ENCODE results near the gene INSM2.

INSM2 gene

GRCh38 chr14:35512765-35513164 lies 21.2 kb upstream of the INSM2 start:
- H3K9me3 ChIP-seq (ENCODE audit: control insufficient read depth in 5 of 5, low read length in 5 of 5), result no peaks in the 10 kb centered on the region
- H3K9ac ChIP-seq (ENCODE audit: low read length in 5 of 5), result no peak overlapping the region
- H3K4me3 ChIP-seq (ENCODE audit: low read depth in 1 of 5, low read length in 5 of 5), result no peak overlapping the region
- no peaks in the 10 kb centered on the region for H3K27me3 ChIP-seq (ENCODE audit: control insufficient read depth in 5 of 5, insufficient read depth in 4 of 5, low read length in 5 of 5)
- H3K27ac ChIP-seq (ENCODE audit: low read depth, low read length), result no peak overlapping the region
- H3K4me1 ChIP-seq (ENCODE audit: control insufficient read depth in 5 of 5, insufficient read depth in 5 of 5, low read length in 5 of 5), result no peaks in the 10 kb centered on the region
- H3K36me3 ChIP-seq (ENCODE audit: control insufficient read depth in 5 of 5, insufficient read depth in 5 of 5, low read length in 5 of 5), result no peaks in the 10 kb centered on the region

GRCh38 chr14:35515916-35516315 lies 18.0 kb upstream of the INSM2 start:
- Histone ChIP-seq H3K27me3 (ENCODE audit: control insufficient read depth in 5 of 5, insufficient read depth in 4 of 5, low read length in 5 of 5) (no peaks in the 10 kb centered on the region), H3K9me3 (ENCODE audit: control insufficient read depth in 5 of 5, low read length in 5 of 5) (no peaks in the 10 kb centered on the region), H3K4me3 (ENCODE audit: low read depth in 1 of 5, low read length in 5 of 5) (no peak overlapping the region), H3K9ac (ENCODE audit: low read length in 5 of 5) (no peak overlapping the region), H3K36me3 (ENCODE audit: control insufficient read depth in 5 of 5, insufficient read depth in 5 of 5, low read length in 5 of 5) (no peaks in the 10 kb centered on the region), H3K4me1 (ENCODE audit: control insufficient read depth in 5 of 5, insufficient read depth in 5 of 5, low read length in 5 of 5) (no peaks in the 10 kb centered on the region), H3K27ac (ENCODE audit: low read depth, low read length) (no peak overlapping the region)

- no peaks in the 10 kb centered on the region for H3K9me3 ChIP-seq (ENCODE audit: control insufficient read depth in 5 of 5, low read length in 5 of 5)
- H3K4me1 ChIP-seq (ENCODE audit: control insufficient read depth in 5 of 5, insufficient read depth in 5 of 5, low read length in 5 of 5), result no peaks in the 10 kb centered on the region
- no peak overlapping the region for H3K27ac ChIP-seq (ENCODE audit: low read depth, low read length)
- H3K9ac ChIP-seq (ENCODE audit: low read length in 5 of 5), result no peak overlapping the region
- H3K27me3 ChIP-seq (ENCODE audit: control insufficient read depth in 5 of 5, insufficient read depth in 4 of 5, low read length in 5 of 5), result no peaks in the 10 kb centered on the region
- no peaks in the 10 kb centered on the region for H3K36me3 ChIP-seq (ENCODE audit: control insufficient read depth in 5 of 5, insufficient read depth in 5 of 5, low read length in 5 of 5)
- H3K4me3 ChIP-seq (ENCODE audit: low read depth in 1 of 5, low read length in 5 of 5), result no peak overlapping the region
Observed at GRCh38 chr14:35519986-35520385, 14.0 kb upstream of the INSM2 start.

- H3K36me3 ChIP-seq (ENCODE audit: control insufficient read depth in 5 of 5, insufficient read depth in 5 of 5, low read length in 5 of 5), result no peaks in the 10 kb centered on the region
- no peak overlapping the region for H3K9ac ChIP-seq (ENCODE audit: low read length in 5 of 5)
- peaks cover 0 to 3% (median 0%) of the 10 kb centered on the region in 5 donors for H3K27me3 ChIP-seq (ENCODE audit: control insufficient read depth in 5 of 5, insufficient read depth in 4 of 5, low read length in 5 of 5)
- H3K4me3 ChIP-seq (ENCODE audit: low read depth in 1 of 5, low read length in 5 of 5), result no peak overlapping the region
- no peaks in the 10 kb centered on the region for H3K4me1 ChIP-seq (ENCODE audit: control insufficient read depth in 5 of 5, insufficient read depth in 5 of 5, low read length in 5 of 5)
- no peaks in the 10 kb centered on the region for H3K9me3 ChIP-seq (ENCODE audit: control insufficient read depth in 5 of 5, low read length in 5 of 5)
- H3K27ac ChIP-seq (ENCODE audit: low read depth, low read length), result no peak overlapping the region
Observed at GRCh38 chr14:35525695-35526094, 8.3 kb upstream of the INSM2 start.

- Histone ChIP-seq H3K4me3 (ENCODE audit: low read depth in 1 of 5, low read length in 5 of 5) (no peak overlapping the region), H3K9ac (ENCODE audit: low read length in 5 of 5) (no peak overlapping the region), H3K9me3 (ENCODE audit: control insufficient read depth in 5 of 5, low read length in 5 of 5) (no peaks in the 10 kb centered on the region), H3K4me1 (ENCODE audit: control insufficient read depth in 5 of 5, insufficient read depth in 5 of 5, low read length in 5 of 5) (no peaks in the 10 kb centered on the region), H3K27ac (ENCODE audit: low read depth, low read length) (no peak overlapping the region), H3K27me3 (ENCODE audit: control insufficient read depth in 5 of 5, insufficient read depth in 4 of 5, low read length in 5 of 5) (peaks cover 0 to 12% (median 3%) of the 10 kb centered on the region in 5 donors), H3K36me3 (ENCODE audit: control insufficient read depth in 5 of 5, insufficient read depth in 5 of 5, low read length in 5 of 5) (no peaks in the 10 kb centered on the region)
Observed at GRCh38 chr14:35526962-35527361, 7.0 kb upstream of the INSM2 start.

- H3K4me1 ChIP-seq (ENCODE audit: control insufficient read depth in 5 of 5, insufficient read depth in 5 of 5, low read length in 5 of 5), result peaks cover 0 to 29% (median 28%) of the 10 kb centered on the region in 5 donors
- no peaks in the 10 kb centered on the region for H3K9me3 ChIP-seq (ENCODE audit: control insufficient read depth in 5 of 5, low read length in 5 of 5)
- no peaks in the 10 kb centered on the region for H3K36me3 ChIP-seq (ENCODE audit: control insufficient read depth in 5 of 5, insufficient read depth in 5 of 5, low read length in 5 of 5)
- no peak overlapping the region for H3K4me3 ChIP-seq (ENCODE audit: low read depth in 1 of 5, low read length in 5 of 5)
- peaks cover 14 to 47% (median 28%) of the 10 kb centered on the region in 5 donors for H3K27me3 ChIP-seq (ENCODE audit: control insufficient read depth in 5 of 5, insufficient read depth in 4 of 5, low read length in 5 of 5)
- H3K27ac ChIP-seq (ENCODE audit: low read depth, low read length), result no peak overlapping the region
- no peak overlapping the region for H3K9ac ChIP-seq (ENCODE audit: low read length in 5 of 5)
Observed at GRCh38 chr14:35531960-35532747, 1.8 kb upstream of the INSM2 start.

GRCh38 chr14:35532783-35533356 lies 1.1 kb upstream of the INSM2 start:
- peaks cover 0 to 29% (median 28%) of the 10 kb centered on the region in 5 donors for H3K4me1 ChIP-seq (ENCODE audit: control insufficient read depth in 5 of 5, insufficient read depth in 5 of 5, low read length in 5 of 5)
- no peaks in the 10 kb centered on the region for H3K9me3 ChIP-seq (ENCODE audit: control insufficient read depth in 5 of 5, low read length in 5 of 5)
- peak overlapping the region; percentile 2 to 81 (median 62) for H3K4me3 ChIP-seq (ENCODE audit: low read depth in 1 of 5, low read length in 5 of 5)
- H3K27ac ChIP-seq (ENCODE audit: low read depth, low read length), result no peak overlapping the region
- H3K27me3 ChIP-seq (ENCODE audit: control insufficient read depth in 5 of 5, insufficient read depth in 4 of 5, low read length in 5 of 5), result peaks cover 14 to 47% (median 28%) of the 10 kb centered on the region in 5 donors
- H3K9ac ChIP-seq (ENCODE audit: low read length in 5 of 5), result no peak overlapping the region
- no peaks in the 10 kb centered on the region for H3K36me3 ChIP-seq (ENCODE audit: control insufficient read depth in 5 of 5, insufficient read depth in 5 of 5, low read length in 5 of 5)

GRCh38 chr14:35534208-35534872 lies 376 bp downstream of the INSM2 start:
- Histone ChIP-seq H3K4me3 (ENCODE audit: low read depth in 1 of 5, low read length in 5 of 5) (peak overlapping the region in 4 of 5 donors; percentile 58 to 81 (median 69)), H3K27me3 (ENCODE audit: control insufficient read depth in 5 of 5, insufficient read depth in 4 of 5, low read length in 5 of 5) (peaks cover 14 to 47% (median 28%) of the 10 kb centered on the region in 5 donors), H3K9ac (ENCODE audit: low read length in 5 of 5) (no peak overlapping the region), H3K27ac (ENCODE audit: low read depth, low read length) (no peak overlapping the region), H3K36me3 (ENCODE audit: control insufficient read depth in 5 of 5, insufficient read depth in 5 of 5, low read length in 5 of 5) (peaks cover 0 to 4% (median 0%) of the 10 kb centered on the region in 5 donors), H3K9me3 (ENCODE audit: control insufficient read depth in 5 of 5, low read length in 5 of 5) (no peaks in the 10 kb centered on the region), H3K4me1 (ENCODE audit: control insufficient read depth in 5 of 5, insufficient read depth in 5 of 5, low read length in 5 of 5) (peaks cover 0 to 29% (median 28%) of the 10 kb centered on the region in 5 donors)

GRCh38 chr14:35534873-35535482 lies 1.0 kb downstream of the INSM2 start:
- no peaks in the 10 kb centered on the region for H3K9me3 ChIP-seq (ENCODE audit: control insufficient read depth in 5 of 5, low read length in 5 of 5)
- peaks cover 14 to 45% (median 28%) of the 10 kb centered on the region in 5 donors for H3K27me3 ChIP-seq (ENCODE audit: control insufficient read depth in 5 of 5, insufficient read depth in 4 of 5, low read length in 5 of 5)
- H3K36me3 ChIP-seq (ENCODE audit: control insufficient read depth in 5 of 5, insufficient read depth in 5 of 5, low read length in 5 of 5), result peaks cover 0 to 4% (median 0%) of the 10 kb centered on the region in 5 donors
- H3K4me1 ChIP-seq (ENCODE audit: control insufficient read depth in 5 of 5, insufficient read depth in 5 of 5, low read length in 5 of 5), result peaks cover 0 to 29% (median 28%) of the 10 kb centered on the region in 5 donors
- H3K27ac ChIP-seq (ENCODE audit: low read depth, low read length), result no peak overlapping the region
- peak overlapping the region in 4 of 5 donors; percentile 17 to 81 (median 60) for H3K4me3 ChIP-seq (ENCODE audit: low read depth in 1 of 5, low read length in 5 of 5)
- no peak overlapping the region for H3K9ac ChIP-seq (ENCODE audit: low read length in 5 of 5)

Data from subcutaneous abdominal adipose tissue (tissue), 5 donors.